ENCODE results near the gene PHLDB3.

DNA sequence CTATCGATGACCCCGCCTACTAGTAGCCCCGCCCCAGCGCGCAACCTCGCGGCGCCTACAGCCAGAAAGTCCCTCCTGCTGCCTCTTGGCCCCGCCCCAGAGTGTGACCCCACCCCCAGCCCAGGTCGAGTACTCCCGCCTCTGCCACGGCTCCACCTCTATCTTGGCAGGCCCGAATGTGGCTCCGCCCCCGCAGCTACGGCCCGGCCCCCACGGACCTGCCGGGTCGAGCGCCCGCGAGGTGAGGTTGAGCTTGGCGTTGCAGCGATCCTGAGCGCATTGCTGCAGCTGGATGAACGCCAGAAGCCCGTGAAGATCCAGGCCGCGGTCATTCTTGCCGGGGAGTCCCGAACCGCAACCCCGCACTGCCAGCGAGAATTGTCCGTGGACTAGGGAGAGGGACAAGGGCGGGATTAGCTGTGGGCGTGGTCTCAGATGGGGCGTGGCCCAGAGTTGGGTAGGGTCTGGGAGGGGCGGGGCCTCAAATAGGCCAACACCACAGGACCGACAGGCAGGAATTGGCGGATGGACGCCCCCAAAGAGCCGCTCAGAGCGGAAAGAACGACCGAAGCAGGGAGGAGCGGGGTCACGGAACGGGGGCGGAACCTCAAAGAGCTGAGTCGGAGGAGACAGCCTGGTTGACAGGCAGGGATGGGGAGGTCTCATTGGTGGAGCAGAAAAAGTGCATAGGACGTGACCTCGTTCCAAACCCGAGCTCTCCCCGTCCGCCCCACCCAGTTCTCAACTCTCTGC lies 41.0 kb downstream of the PHLDB3 start:
- TF ChIP-seq FOXK2 (IDR thresholded peaks at IDR 0.05) (no peak), TARDBP (IDR thresholded peaks at IDR 0.05) (no peak), ZNF384 (IDR thresholded peaks at IDR 0.05) (no peak), L3MBTL2 (conservative IDR thresholded peaks at IDR 0.05) (no peak), FOXM1 (IDR thresholded peaks at IDR 0.05; ENCODE audit: borderline replicate concordance) (no peak), SP1 (IDR thresholded peaks at IDR 0.05) (peak; percentile 58; the same call in 1 of the 2 replicates), SUZ12 (IDR thresholded peaks at IDR 0.05) (no peak), ELF4 (IDR thresholded peaks at IDR 0.05) (no peak), NFRKB (IDR thresholded peaks at IDR 0.05) (no peak), HDGF (IDR thresholded peaks at IDR 0.05; ENCODE audit: borderline replicate concordance) (peak; percentile 18; the same call in 1 of the 2 replicates), BHLHE40 (IDR thresholded peaks at IDR 0.05; ENCODE audit: borderline replicate concordance) (no peak)
- TF ChIP-seq, protein P1, sequence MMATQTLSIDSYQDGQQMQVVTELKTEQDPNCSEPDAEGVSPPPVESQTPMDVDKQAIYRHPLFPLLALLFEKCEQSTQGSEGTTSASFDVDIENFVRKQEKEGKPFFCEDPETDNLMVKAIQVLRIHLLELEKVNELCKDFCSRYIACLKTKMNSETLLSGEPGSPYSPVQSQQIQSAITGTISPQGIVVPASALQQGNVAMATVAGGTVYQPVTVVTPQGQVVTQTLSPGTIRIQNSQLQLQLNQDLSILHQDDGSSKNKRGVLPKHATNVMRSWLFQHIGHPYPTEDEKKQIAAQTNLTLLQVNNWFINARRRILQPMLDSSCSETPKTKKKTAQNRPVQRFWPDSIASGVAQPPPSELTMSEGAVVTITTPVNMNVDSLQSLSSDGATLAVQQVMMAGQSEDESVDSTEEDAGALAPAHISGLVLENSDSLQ (IDR thresholded peaks at IDR 0.05): peak; percentile 73
